Fibroblast of skin of right biceps (primary cell): Measurements from ENCODE around the gene NECTIN4.
A peak's percentile ranks its signal among the peaks of the same experiment; 100 is the strongest.
"Not testable (repeated sequence)": the region's sequence is repeated elsewhere in the genome, so short reads cannot be mapped to it uniquely, and the experiment has no call there.

Experiments
- DNase-seq: peaks from one replicate; pipeline ENCODE4 v3.0.0-alpha.2; 2013

Gene NECTIN4

DNA sequence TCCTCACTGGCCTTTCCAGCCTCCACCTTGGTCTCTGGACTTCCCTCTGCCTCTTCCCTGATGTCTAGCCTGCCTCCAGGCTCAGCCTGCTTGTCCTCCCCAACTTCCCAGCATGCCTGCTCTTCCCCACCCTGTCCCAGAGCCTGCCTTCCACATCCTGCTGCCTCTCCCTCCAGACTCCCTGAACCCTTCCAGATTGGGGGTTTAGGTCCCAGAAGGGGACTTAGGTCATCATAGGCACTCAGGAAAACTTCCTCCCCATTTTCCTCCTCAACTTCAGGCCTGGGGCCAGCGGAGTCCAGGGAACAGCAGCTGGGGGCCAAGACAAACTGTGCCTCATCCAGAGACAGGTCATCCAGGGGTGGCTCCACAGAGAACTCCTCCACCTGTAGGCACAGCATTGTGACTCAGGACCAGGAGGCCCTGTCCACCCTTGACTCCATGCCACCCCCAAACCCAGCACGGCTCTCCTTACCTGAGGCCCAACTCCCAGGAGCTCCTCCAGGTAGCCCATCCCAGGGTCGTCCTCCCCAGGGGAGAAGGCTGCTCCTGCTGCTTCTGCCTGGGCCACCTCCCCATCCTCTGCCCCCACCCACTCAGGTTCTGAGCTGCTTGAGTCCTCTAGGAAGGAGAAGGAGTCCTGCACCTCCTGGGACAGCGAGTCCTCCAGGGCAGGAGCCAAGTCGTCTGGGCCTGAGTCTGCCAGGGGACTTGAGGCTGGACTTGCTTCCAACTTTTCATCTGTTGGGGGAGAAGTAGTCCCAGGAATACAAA, 40.2 kb downstream of the NECTIN4 start:
- DNase-seq: no peak

- DNase-seq: no peak
These were observed 41.6 kb downstream of the NECTIN4 start for GRCh38 chr1:161047436-161048420.

DNA sequence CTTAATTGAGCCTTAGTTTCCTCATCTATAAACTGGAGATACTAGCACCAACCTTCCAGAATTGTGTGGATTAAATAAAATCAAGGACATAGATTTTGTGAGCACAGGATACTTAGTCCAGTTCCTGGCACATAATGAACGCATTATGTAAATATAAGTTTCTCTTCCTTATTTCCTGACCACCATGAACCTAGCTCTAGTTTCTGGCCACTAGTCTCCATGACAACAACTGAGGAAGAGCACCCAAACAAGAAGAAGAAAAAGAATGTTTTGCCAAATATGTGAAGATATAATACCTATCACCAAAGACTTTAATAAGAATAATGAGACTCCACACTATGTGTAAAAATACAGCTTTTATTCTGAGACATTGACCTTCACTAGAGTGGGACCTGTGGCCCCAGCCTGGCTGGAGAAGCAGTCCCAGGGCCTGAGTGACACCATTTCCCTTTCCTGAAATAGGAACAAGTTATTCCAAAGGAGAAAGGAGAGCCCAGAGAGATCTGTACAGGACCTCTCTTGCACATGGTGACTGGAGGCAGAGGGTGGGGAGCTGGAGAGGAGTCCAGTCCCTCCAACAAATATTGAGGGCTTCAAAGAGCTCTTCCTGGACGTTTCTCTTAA, 42.6 kb downstream of the NECTIN4 start:
- no peak for DNase-seq

- peak; percentile 95 for DNase-seq
These were observed 43.4 kb downstream of the NECTIN4 start, which contains the start of gene USF1 for GRCh38 chr1:161045736-161046604. Gene USF1 (minus strand): TSS chr1:161045977. CDS start chr1:161043275, 2,702 bp downstream.

DNA sequence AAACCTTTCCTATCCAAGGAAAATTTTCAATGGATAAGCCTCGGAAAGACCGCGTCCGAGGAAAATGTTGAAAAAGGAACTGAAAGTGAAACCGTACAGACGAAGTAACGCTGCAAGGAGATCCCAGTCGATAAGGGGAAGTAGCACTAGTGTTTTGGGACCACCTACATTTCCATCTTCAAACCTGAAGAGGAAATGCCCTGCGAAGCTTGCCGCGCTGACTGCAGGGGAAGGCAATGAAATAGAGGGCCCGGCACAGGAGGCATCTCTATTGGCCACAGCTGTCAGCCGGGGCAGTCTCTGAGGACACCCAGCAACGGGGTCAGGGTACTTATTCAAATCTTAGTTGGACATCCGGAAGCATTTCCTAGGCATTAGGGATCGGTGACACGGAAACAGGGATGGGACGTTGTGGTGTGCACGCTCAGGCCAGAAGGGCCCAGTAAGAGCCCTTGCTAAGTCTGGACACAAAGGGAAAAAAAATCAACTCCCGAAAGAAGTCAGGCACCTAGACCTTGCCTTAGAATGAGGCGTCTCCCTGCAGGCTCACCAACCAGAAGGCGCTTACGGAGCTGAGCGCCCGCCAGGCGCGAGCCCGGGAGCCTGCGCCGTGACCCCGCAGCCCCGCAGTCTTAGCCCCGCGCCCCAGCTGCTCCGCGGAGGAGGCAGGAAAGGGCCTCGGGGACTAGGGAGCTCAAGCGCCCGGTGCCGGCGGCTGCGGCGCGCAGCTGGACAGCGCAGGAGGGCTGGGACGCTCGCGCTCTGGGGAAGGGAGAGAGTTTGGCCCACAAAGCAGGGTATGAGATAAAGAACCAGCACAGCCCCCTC, 44.2 kb downstream of the NECTIN4 start:
- peak; percentile 59 for DNase-seq

- peak; percentile 21 for DNase-seq
These were observed 44.8 kb downstream of the NECTIN4 start for GRCh38 chr1:161044535-161044907.

DNA sequence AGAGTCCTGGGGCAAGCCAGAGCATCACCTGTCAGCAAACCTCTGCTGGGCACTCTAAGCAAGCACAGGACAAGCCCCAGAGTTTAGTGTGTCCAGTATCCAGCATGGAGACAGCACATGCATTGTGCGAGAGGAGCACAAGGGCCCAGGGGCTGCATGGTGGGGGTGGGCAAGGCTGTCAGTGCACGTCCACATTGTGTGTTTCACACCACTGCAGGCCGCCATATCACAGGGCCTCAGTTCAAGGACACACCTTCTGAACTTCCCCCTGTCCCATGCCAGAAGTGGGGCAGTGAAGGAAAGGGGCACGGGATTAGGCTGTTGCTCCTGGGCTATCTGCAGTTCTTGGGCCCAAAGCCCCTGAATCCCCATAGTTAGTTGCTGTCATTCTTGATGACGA, 49.8 kb downstream of the NECTIN4 start:
- DNase-seq: no peak

DNA sequence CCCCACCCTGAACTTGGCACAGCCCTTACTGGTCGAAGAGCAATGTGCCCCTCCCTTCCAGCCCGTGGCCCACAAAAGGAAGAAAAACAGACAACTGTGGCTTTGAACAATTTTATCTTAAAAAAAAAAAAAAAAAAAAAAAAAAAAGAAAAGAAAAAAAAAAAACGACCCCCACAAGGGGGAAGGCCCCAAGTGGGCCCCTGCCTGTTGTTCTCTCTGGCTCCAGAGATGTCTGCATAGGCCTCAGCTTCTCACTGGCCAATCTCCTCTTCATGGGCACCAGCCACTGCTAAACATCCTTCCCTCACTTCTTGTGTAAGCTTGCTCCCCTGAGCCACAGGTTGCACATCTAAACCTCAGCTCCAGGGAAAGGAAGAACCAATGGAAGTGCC, 50.2 kb downstream of the NECTIN4 start:
- no peak for DNase-seq

DNA sequence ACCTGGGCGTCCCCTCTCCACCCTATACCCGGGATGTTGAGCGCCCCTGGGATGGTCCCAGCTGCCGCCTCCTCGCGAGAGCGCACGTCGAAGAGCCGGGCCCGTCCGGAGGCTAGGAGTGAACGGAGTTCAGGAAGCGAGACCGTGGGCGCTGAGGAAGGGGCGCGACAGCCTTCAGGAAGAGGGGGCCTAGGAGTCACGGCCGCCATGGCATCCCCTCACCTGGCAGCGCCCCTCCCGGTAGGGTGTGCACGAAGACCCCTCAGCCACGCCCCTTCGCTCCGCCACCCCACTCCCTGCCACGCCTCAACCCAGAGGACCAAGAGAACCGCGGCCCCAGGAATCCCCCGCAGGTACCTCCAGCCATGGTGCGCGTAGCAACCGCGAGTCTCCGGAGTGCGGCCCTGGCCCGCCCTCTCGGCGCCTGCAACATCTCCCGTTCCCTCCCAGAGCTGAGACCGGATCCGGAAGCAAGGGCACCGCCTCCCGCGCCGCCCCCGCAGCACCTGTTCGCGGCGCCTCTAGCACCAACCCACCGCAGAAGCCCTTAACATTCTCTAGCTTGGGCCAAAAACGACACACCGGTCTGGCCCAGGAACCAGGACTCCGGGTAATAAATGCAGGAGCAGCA, 50.7 kb downstream of the NECTIN4 start, which contains the start of gene TSTD1:
TSS of gene TSTD1 (minus strand) at position 442 of the 631 bp plus-strand sequence. CDS start at position 367, 75 bp downstream.
- no peak for DNase-seq

DNA sequence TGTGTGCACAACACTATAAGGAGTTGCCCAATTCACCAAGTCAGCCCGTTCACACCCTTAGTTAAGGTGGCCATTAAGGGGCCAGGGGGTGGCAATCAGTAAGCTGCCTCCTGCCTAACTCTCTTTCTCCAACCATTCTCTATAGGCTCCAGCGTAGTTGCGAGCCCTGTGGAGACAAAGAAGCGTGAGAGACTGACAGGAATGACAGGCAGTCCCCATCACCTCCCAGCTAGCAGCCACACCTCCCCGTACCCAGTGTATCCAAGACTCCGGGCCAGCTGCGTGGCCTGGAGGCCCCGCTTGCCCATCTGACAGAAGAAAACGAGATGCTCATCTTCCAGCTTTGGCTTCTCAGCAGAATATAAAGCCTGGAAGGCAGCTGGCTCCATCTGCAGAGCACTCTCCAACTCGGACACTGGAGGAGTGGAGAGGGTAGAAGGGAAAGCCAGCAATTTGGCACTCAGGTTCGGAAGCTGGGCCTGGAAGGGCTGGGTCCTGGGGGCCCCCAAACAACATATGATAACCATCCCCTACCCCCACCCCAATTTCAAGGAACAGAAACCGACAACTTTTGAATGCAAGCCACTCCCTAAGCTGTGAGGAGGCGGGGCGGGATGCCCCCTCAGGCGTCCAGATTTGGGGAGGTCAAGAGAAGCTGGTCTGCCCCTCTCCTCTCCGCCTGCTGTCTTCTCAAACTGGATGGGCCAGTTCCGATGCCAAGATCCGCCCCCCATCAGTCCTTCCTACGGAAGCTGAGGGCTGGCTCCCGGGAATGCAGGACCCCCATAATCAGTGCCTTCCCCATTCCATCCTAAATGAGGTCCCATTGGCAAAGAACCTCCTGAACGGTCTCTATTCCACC, 51.5 kb downstream of the NECTIN4 start:
- no peak for DNase-seq

GRCh38 chr1:161033751-161034150, 55.6 kb downstream of the NECTIN4 start:
- no peak for DNase-seq

DNA sequence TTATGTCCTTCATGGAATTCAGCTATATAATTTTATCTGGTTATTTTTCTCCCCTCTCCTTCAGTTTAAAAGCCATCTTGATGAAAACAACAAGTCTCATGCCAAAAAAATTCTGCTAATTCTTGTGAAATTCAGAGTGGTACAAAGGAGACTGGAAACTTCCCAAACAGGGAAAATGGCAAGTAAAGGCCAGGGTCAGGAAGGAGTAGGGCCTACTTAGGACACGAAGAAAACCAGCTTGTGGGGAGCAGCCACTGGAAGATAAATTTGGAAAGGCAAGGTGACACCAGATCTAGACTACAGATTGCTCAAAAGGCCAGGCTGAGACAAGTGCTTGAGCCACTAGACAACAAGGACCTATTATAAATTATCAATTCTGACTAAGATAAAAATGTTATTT, 56.9 kb downstream of the NECTIN4 start:
- no peak for DNase-seq

- no peak for DNase-seq
These were observed 57.5 kb downstream of the NECTIN4 start for GRCh38 chr1:161031874-161032273.

DNA sequence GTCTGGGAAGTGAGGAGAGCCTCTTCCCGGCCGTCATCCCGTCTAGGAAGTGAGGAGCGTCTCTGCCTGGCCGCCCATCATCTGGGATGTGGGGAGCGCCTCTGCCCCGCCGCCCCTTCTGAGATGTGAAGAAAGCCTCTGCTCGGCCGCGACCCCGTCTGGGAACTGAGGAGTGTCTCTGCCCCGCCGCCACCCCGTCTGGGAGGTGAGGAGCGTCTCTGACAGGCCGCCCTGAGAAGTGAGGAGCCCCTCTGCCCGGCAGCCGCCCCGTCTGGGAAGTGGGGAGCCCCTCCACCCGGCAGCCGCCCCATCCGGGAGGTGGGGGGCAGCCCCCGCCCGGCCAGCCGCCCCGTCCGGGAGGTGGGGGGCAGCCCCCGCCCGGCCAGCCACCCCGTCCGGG, 59.9 kb downstream of the NECTIN4 start:
- not testable (repeated sequence) for DNase-seq

- not testable (repeated sequence) for DNase-seq
These were observed 62.4 kb downstream of the NECTIN4 start for GRCh38 chr1:161026954-161027353.

DNA sequence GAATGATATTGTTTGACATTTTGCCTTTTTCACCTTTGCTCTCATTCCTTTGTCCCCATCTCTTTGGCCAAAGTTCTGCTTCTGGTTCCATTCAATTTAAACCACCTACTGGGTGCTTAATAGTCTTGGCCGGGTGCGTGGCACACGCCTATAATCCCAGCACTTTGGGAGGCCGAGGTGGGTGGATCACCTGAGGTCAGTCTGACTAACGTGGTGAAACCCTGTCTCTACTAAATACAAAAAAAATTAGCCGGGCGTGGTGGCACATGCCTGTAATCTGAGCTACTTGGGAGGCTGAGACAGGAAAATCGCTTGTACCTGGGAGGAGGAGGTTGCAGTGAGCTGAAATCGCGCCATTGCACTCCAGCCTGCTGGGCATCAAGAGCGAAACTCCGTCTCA, 66.9 kb downstream of the NECTIN4 start:
- not testable (repeated sequence) for DNase-seq

GRCh38 chr1:161021970-161022353, 67.4 kb downstream of the NECTIN4 start:
- no peak for DNase-seq

- no peak for DNase-seq
These were observed 68.0 kb downstream of the NECTIN4 start for GRCh38 chr1:161021165-161021969.
